Measurements from ENCODE around the gene OR4D10.

OR4D10 gene

DNA sequence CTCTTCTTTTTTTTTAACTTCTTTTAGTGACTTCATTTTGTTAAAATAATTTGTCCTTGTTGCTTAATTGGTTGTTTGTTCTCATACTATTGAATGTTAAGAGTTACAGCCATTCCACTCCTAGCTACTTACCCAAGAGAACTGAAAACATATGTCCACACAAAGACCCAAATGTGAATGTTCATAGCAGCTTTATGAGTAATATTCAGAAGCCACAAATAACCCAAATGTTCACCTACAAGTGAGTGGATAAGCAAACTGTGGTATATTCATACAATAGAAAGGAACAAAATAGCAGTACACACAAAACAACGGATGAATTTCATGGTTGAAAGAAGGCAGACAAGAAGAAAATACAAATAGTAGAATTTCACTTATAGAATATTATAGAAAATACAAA is 28.8 kb downstream of the OR4D10 start:
- TF ChIP-seq GATA3 (IDR thresholded peaks at IDR 0.05; ENCODE audit: low read depth, low read length), result no peak
- TF ChIP-seq GATA2 (IDR thresholded peaks at IDR 0.05; ENCODE audit: low read depth, low read length), result no peak

GRCh38 chr11:59503276-59503675 is 30.2 kb downstream of the OR4D10 start, which contains the start of gene OR4D11:
Gene OR4D11 (plus strand): TSS chr11:59503576. CDS start chr11:59503576, 0 bp downstream.
- TF ChIP-seq GATA2 (IDR thresholded peaks at IDR 0.05; ENCODE audit: low read depth, low read length) (no peak), GATA3 (IDR thresholded peaks at IDR 0.05; ENCODE audit: low read depth, low read length) (no peak)

GRCh38 chr11:59510941-59511589 is 38.0 kb downstream of the OR4D10 start, which contains the start of gene OR4D9:
Gene OR4D9 (plus strand): TSS chr11:59511539. CDS start chr11:59514913, 3,374 bp downstream.
- TF ChIP-seq GATA2 (IDR thresholded peaks at IDR 0.05; ENCODE audit: low read depth, low read length) (no peak), GATA3 (IDR thresholded peaks at IDR 0.05; ENCODE audit: low read depth, low read length) (no peak)

DNA sequence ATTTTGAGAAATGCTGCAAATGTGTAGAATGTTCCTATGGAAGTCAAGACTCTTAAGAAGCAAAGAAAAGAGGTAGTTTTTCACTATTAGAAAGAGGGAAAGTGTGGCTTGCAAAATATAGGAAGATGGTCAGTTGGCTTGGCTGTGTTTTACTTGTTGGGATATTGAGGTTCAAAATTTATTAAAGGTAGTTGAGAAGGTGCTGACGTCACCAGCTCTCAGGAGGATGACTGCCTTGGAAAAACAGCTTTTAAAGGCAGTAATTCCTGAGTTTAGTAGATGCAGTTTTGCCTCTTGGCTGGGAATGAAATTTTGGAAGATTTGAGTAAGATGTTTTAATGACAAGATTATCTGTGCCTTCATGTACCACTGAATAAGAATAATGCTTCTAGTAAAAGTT is 38.6 kb downstream of the OR4D10 start:
- no peak for TF ChIP-seq GATA2 (IDR thresholded peaks at IDR 0.05; ENCODE audit: low read depth, low read length)
- TF ChIP-seq GATA3 (IDR thresholded peaks at IDR 0.05; ENCODE audit: low read depth, low read length), result no peak

DNA sequence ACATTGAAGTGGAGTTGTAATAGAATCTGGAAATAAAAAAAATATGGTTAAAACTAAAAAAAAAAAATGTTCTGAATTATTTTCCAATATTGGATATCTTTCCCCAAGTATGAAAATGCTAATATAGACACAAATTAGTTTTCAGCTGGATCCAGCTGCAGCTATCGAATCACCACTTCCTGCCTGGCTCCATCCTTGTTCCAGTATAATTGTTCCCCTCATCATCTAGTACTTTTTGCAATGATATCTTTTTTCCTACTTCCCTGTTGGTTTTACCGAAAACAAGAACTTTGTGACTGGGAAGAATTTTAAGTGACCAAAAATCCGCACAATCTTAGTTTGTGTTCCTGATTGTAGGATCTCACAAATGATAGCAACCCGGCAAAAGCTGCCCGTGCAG is 47.6 kb downstream of the OR4D10 start:
- TF ChIP-seq GATA2 (IDR thresholded peaks at IDR 0.05; ENCODE audit: low read depth, low read length) (no peak), GATA3 (IDR thresholded peaks at IDR 0.05; ENCODE audit: low read depth, low read length) (no peak)

DNA sequence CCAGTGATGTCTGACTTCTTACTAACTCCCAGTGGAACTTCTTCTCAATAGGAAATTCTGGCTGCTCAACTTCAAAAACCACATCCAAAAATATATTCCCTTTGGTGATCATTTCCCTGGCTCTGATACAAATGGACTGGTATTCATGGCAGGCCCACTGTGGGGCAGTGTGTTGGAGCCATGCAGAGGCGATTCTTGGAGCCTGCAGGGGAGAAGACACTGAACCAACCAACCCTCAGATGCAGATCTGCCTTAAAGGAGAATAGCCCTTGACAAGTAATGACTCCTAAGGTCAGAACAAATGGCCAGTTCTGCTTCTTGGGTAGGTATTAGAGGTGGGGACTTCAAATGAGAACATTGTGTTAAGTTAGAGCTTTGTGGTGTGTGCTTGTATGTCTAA is 50.4 kb downstream of the OR4D10 start:
- TF ChIP-seq GATA3 (IDR thresholded peaks at IDR 0.05; ENCODE audit: low read depth, low read length), result no peak
- TF ChIP-seq GATA2 (IDR thresholded peaks at IDR 0.05; ENCODE audit: low read depth, low read length), result no peak

- no peak for TF ChIP-seq GATA2 (IDR thresholded peaks at IDR 0.05; ENCODE audit: low read depth, low read length)
- no peak for TF ChIP-seq GATA3 (IDR thresholded peaks at IDR 0.05; ENCODE audit: low read depth, low read length)
Measured at GRCh38 chr11:59528711-59529110, 55.6 kb downstream of the OR4D10 start.
